GM18526 (cell line): ENCODE results near the gene TBL1XR1.

Experiments used
- POLR2A ChIP-seq: IDR thresholded peaks from 3 replicates; pipeline ENCODE4 v1.6.1; 2011; ENCODE audit not compliant: insufficient read length; ENCODE audit errors: extremely low read depth

TBL1XR1 gene

DNA sequence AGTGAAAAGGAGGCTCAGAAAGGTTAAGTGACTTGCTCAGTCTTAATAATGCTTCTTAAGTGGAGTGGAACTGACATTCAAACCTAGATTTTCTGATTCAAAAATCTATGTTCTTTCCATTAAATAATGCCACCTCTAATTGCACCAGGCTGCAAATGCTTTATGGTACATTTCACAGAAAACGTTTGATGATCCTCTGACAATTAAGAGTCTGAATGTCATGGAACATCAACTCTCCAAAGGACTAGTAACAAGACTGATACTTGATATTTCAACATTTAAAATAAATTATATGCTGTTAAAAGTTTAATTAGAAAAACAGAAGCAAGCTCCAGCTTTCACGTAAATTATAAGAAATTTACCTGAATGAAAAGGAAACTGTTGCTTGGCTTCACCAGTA, 151.5 kb downstream of the TBL1XR1 start:
- TF ChIP-seq POLR2A = no peak

DNA sequence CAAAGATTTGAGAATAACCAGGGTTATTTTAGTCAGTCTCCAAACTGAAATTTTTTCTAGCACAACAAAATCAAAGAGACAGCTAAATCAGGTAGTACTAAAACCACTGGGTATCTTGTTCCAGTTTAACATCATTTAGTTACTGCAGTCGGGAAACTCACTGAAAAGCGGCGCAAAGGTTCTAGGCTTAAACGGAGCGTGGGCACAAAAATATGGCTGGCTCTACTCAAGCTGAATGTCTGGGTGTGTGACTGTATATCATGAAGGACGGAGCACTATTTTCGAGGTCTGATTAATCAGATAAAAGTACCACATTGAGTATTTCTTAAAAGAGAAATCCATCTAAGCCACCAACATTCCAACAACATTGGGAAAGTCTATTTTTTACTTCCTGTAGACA, 152.1 kb downstream of the TBL1XR1 start:
- TF ChIP-seq POLR2A = no peak

DNA sequence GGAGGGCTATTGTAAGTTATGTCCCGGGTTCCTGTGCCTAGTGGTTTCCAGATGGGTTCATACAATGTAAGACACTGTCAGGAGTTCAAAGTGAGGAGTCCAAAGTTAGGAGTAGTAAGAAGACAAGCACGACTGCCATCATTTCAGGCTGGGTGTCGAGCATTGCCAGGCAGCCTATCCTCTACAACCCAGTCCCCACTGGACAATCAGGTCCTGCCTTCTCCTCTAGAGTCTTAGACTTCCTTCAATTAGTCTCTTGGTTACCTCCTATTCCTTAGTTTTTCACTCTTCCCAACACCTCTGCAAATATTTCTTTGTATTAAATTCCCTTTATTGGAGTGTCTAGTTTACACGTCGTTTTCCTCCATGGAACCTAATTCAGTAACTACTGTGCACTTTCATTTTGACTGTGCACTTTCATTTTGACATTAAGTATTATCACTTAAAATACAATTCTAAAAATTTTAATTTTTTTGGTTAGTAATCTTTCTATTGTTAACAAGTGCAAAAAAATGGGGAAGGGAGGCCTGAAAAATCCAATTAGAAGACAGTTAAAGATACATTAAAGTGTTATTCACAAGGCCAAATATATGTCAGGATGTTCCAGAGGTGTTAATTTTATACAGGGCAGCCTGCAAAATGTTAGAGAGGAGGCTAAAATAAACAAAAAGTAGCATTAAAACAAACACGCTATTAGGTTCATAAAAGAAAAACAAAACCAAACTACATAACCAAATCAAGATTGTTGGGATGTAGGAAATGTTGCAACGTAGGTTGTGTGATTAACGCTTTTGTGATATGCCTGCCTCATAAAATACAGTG, 155.3 kb downstream of the TBL1XR1 start:
- no peak for TF ChIP-seq POLR2A

DNA sequence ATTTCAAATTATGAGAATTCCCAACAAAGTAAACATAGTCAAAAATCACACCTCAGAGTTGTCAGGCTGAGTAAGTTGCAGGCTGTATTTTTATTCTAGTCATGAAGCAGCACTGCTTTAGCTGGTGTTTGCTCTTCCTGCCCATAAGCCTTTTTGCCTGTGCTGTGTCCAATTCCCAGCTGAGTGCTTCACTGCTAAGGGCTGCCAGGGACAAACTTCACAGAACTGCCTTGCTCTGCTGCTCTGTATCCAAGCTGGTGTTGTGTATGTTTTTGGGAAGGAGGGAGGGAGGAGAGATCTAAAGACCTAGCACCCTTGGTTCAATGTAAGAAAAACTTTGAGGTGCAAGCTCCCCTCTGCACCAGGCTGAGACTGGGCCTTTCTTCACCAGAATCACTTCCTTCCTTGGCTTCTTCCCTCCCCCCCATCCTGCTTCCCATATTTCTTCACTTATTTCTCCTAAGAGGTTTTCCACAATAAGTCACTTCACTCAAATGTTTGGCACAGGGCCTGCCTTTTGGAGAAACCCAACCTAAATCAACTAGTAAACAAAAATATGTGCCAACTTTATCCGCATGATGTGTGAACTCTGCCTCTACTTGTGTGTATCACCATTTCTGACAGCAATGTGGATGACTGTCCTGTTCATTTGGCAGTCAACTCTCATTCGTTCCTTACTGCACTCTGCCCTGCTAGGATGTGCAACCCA, 156.1 kb downstream of the TBL1XR1 start:
- TF ChIP-seq POLR2A = no peak

DNA sequence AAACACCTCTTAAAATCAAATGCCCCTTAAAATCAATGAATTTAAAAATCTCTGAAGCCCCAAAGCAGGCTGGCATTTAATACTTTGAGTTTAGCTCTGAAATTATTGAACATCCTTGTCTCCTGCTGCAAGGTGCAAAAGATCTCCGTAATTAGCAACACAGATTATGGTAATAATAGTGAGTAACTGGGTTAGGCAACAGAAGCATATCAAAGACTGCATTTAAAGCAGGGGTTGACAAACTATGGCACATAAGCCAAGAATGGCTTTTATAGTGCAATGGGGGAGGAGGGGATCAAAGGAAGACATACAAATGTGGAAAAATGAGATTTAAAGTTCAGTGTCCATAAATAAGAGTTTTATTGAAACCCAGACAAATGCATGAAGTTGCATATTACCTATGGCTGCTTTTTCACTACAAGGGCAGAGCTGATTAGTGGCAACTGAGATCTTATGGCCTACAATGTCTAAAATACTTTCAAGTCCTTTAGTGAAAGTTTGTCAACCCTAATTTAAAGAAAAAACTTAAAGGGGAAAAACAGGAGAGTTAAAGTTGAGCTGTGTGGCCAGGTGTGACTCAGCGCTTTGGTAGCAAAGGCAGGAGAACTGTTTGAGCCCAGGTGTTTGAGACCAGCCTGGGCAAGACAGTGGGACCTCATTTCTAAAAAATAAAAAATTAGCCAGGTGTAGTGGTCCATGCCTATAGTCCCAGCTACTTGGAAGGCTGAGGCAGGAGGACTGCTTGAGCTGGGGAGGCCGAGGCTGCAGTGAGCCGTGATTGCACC, 157.6 kb downstream of the TBL1XR1 start:
- no peak for TF ChIP-seq POLR2A

DNA sequence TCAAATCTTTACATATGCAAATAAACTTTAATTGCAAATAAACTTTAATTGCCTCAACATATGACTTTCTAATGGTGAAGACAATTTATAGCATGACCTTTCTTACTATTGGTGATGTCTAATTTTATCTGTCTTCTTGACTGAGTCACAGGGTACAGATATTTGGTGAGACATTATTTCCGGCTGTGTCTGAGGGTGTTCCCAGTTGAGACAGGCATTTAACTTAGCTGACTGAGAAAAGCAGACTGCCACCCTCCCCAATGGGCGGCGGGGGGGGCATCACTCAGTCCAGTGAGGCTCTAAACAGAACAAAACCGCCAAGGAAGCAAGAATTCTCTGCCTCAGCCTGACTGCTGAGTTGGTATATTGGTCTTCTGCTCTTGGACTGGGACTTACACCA, 160.0 kb downstream of the TBL1XR1 start:
- no peak for TF ChIP-seq POLR2A

DNA sequence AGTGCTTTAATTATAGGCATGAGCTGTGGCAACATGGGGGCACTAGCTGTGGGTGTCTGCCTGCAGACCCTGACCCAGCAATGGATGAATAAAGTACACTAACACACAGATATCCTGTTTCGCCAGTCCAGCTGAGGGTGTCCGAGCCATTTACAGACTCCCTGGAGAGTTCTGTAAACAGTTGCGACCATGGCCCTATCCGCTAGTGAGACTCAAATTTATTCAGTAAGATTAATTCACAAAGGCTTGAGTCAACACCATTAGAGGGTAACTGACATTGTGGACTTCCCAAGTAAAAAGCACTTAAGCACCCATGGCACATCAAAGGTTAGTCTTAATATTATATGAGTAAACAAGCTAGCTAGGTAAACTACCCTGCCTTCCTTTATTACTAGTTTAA, 161.6 kb downstream of the TBL1XR1 start:
- TF ChIP-seq POLR2A = no peak

DNA sequence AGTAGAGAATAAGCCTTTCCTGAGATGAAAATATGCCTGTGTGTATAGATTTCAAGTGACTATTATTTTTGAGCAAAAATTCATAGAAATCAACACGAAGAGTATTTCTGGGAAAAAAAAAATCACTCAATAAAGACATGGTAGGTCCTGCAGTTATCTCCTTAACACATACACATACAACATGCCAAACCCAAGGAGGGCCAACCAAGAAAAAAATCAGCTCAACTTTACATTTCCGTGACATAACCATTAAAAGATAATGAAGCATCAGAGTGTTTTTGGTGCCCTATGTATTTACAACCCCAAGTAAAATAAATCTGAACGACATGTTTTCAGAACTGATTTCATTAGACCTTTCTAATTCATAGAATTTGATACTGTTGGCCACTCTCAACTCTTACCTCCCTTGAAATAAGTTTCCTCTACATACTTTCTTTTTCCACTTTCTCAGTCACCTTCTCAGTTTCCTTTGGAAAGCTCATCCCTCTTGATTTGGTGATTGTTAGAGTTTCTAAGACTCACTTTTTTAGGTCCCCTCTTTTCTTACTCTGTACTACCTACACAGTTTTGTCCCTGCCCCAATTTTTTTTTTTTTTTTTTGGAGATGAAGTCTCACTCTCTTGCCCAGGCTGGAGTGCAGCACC, 162.3 kb downstream of the TBL1XR1 start:
- TF ChIP-seq POLR2A = no peak

DNA sequence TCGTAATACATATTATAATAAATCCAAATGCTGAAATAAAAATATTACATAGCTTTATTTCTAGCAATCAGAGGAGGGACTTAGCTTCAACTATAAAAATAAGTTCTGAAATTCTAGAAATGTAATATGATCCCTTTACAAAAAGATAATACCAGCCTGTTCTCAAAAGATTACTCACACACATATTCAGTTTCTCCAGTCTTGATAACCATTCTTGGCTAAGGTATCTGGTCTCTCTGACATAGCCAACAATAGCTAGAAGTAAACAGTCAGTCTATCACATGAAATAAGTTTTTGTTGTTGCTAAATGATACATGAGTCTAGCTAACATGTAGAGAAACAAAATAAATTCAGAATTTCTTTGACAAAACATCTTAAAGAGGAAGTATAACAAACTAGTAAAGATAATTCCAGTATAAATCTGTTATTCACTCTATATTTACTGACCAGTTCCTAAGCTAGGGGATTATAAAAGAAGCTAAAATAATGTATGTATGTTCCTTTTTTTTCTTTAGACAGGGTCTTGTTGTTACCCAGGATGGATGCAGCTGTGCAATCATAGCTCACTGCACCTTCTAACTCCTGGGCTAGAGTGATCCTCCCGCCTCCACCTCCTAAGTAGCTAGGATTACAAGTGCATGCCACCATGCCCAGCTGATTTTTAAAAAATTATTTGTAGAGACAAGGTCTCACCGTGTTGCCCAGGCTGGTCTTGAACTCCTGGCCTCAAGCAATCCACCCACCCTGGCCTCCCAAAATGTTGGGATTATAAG, 170.6 kb downstream of the TBL1XR1 start:
- no peak for TF ChIP-seq POLR2A

DNA sequence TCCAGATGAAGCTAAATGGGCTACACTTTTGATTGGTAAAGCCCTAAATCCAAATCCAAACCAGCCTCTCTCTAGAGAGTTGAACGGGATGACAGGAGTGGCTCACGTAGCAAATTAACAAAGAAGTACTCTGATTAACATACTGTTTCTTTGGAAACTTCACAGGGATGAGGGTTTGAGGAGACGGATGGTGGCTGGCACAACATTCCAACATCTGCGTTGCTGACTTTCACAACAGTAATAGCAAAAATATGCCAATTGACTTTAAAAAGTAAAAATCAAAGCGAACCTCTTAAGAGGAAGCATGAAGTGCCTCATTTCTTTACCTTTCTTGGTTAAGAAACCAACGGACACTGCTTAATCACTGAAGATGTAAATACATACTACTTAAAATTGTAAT, 181.4 kb downstream of the TBL1XR1 start:
- TF ChIP-seq POLR2A = no peak

DNA sequence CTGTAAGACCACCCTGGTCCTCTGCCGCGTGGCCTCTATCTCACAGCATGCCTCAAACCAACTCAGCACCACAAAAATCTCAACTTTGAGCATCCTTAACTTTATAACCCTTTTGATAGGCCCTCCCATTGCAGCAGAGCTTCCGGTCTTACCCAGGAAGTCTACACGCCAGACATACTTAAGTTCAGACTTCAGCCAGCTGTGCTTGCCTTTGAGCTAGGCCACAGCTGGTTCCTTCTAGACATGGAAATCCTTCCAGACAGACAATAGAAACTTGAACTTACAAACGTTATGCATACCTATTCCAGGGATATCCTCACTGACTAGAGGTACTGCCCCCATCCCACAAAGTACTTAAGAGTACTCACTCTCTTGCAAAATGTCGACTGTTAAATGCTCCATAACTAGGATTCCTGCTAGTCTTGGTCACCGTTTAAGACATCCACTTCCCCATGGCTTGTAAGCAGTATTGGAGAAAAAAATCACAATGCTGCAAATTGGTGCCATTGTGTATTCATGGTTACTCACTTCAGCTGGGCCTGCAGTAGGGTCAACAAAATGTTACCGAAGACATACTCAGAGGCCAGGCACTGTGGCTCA, 183.5 kb downstream of the TBL1XR1 start:
- TF ChIP-seq POLR2A = no peak

DNA sequence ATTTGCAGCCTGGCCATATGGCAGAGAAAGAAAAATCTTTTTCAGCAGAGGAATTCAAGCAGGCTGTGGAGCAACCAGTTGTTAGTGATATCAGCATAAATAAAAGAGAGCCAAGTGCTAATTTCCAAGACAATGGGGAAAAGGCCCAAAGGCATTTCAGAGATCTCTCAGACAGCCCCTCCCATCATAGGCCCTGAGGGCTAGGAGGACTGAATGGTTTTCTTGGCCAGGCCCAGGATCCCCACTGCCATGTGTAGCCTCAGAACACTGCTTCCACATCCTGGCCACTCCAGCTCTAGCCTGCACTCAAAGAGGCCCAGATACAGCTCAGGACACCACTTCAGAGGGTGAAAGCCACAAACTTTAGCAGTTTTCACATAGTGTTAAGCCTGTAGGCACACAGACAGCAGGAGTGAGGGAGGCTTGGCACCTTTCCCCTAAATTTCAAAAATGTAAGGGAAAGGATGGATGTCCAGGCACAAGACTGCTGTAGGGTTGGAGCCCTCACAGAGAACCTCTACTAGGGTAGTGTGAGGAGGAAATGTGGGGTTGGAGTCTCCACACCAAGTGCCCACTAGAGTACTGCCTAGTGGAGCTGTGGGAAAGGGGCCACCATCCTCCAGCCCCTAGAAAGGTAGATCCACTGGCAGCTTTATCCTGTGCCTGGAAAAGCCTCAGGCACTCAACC, 191.4 kb downstream of the TBL1XR1 start:
- TF ChIP-seq POLR2A = no peak

DNA sequence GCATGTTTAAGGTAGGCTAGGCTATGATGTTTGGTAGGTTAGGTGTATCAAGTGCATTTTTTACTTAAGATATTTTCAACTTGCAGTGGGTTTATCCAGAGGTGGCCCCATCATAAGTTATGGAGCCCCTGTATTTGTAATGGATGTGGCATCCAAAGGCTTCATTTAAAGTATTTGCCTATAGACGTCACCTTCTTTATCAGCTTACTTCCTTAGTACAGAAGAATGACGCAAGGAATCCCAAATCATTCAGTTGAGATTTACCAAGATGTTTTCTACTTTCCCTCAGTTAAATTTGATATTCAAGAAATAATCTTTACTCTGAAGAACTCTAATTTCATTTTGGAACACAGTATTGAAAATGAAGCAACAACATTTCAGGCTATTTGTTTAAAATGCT, 201.3 kb downstream of the TBL1XR1 start:
- TF ChIP-seq POLR2A = no peak
